ENCODE data around the gene CCDC33. TPM values are rescaled to one million over a fixed set of nuclear protein-coding genes. Genes with fewer than 3 reads are reported as not detected.

CCDC33 gene
- total RNA-seq, 1 experiment from 2014 or later: 0.15 TPM

DNA sequence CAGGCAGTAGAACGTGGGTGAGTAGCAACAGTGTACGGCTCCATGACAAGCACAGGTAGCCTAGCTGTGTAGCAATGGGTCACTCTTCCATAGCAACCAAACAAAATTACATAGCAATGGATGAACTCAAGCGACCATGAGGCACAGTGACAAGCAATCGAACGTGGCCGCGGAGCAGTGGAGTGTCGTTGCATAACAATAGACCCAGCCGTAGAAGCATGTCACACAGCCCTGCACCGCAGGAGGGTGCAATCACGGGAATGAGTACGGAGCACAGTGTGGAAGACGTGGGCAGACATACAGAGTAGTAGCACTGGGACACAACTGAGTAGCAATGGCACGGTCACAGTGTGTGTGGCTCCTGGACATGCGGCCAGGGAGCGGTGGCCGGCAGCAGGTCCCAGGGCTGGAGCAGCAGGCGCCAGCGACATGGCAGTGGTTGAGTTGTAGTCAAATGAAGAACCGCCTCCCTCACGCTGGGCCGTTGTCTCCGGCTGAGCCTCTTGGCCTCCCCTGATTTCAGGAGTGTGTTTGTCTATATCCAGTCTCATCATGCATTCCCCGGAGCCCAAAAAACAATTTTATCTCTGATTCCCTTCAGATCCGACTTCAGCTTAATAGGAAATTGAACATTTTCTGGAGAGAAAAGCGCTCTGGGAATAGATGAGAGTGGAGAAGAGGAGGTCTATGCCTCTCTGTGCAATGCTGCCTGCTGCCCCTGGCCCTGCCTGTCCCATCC is 64.1 kb downstream of the CCDC33 start:
- intact Hi-C loops (cut with micrococcal nuclease): loop anchor here (5.0 kb wide), 1 partner anchor 248 kb away; no protein-coding TSS in a partner anchor
- Histone ChIP-seq H3K9me2 (ENCODE audit: insufficient read depth) (no peaks in the 10 kb centered on the region), H3K4me3 (replicated peaks in 1 of 2; ENCODE audit: low read depth in 1 of 2, low read length in 2 of 2) (no peak overlapping the region), H3K4me2 (ENCODE audit: low read length) (no peak overlapping the region), H2AFZ (ENCODE audit: low read depth, low read length, poor library complexity, severe bottlenecking) (no peak overlapping the region), H3K9me3 (ENCODE audit: control insufficient read depth in 1 of 2, insufficient read depth in 1 of 2, low read depth in 1 of 2, low read length in 2 of 2) (no peaks in the 10 kb centered on the region), H3K36me3 (ENCODE audit: control insufficient read depth in 1 of 2, insufficient read depth in 2 of 2, low read length in 2 of 2) (no peaks in the 10 kb centered on the region), H3K27ac (ENCODE audit: low read depth, low read length) (no peak overlapping the region), H3K27me3 (ENCODE audit: insufficient read depth, low read length) (peaks cover 41% of the 10 kb centered on the region; the same call in 1 of the 2 replicates), H3K4me1 (ENCODE audit: control insufficient read depth in 1 of 2, insufficient read depth in 2 of 2, low read length in 2 of 2) (no peaks in the 10 kb centered on the region), H3K9ac (ENCODE audit: low read length) (no peak overlapping the region), H3K79me2 (ENCODE audit: insufficient read depth, low read length) (no peaks in the 10 kb centered on the region), H4K20me1 (ENCODE audit: insufficient read depth) (no peaks in the 10 kb centered on the region)
- TF ChIP-seq EGR1 (IDR thresholded peaks at IDR 0.05; ENCODE audit: low read depth): no peak
- TF ChIP-seq, protein P1, sequence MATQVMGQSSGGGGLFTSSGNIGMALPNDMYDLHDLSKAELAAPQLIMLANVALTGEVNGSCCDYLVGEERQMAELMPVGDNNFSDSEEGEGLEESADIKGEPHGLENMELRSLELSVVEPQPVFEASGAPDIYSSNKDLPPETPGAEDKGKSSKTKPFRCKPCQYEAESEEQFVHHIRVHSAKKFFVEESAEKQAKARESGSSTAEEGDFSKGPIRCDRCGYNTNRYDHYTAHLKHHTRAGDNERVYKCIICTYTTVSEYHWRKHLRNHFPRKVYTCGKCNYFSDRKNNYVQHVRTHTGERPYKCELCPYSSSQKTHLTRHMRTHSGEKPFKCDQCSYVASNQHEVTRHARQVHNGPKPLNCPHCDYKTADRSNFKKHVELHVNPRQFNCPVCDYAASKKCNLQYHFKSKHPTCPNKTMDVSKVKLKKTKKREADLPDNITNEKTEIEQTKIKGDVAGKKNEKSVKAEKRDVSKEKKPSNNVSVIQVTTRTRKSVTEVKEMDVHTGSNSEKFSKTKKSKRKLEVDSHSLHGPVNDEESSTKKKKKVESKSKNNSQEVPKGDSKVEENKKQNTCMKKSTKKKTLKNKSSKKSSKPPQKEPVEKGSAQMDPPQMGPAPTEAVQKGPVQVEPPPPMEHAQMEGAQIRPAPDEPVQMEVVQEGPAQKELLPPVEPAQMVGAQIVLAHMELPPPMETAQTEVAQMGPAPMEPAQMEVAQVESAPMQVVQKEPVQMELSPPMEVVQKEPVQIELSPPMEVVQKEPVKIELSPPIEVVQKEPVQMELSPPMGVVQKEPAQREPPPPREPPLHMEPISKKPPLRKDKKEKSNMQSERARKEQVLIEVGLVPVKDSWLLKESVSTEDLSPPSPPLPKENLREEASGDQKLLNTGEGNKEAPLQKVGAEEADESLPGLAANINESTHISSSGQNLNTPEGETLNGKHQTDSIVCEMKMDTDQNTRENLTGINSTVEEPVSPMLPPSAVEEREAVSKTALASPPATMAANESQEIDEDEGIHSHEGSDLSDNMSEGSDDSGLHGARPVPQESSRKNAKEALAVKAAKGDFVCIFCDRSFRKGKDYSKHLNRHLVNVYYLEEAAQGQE (IDR thresholded peaks at IDR 0.05; ENCODE audit: low read depth): no peak
- no peak for TF ChIP-seq CBX3 (IDR thresholded peaks at IDR 0.05; ENCODE audit: low read depth)
- no peak for TF ChIP-seq ELF1 (IDR thresholded peaks at IDR 0.05; ENCODE audit: borderline replicate concordance, low read depth)
- DNase-seq (ENCODE audit: low read depth, low spot score): no peak
- no peak for ATAC-seq
- BruUV-seq (replicated peaks): no TSS peak
- ChIA-PET POLR2A (no interaction called here), RAD21 (ENCODE audit: low non-redundant PET in 1 of 2, low total read pairs in 2 of 2, uncharacterized antibody in 2 of 2, unreplicated experiment in 2 of 2) (no interaction called here), CTCF (no interaction called here)

Measured in HCT116 (cell line).